GM13976 (cell line): Measurements from ENCODE around the gene BRMS1.
"Not testable (repeated sequence)": the region's sequence is repeated elsewhere in the genome, so short reads cannot be mapped to it uniquely, and the experiment has no call there.

Source experiments
- DNase-seq: peaks from one replicate; pipeline ENCODE4 v3.0.0; 2012; ENCODE audit warnings: low spot score
- in situ Hi-C: fragments of 300-500 bp; cut with MboI; formaldehyde crosslinking; loops from one replicate; pipeline ENCODE4 v1.12.0; 2022; ENCODE audit warnings: low sequenced_read_pairs, mixed read lengths, inconsistent platforms; ENCODE audit not compliant: unreplicated experiment
- TF ChIP-seq, protein P1 (sequence below): IDR thresholded peaks from 2 replicates; pipeline ENCODE4 v1.5.1; 2012; ENCODE audit warnings: borderline replicate concordance, mild to moderate bottlenecking; ENCODE audit not compliant: insufficient read depth; ENCODE audit errors: extremely low read depth, missing control alignments, control extremely low read depth

Gene BRMS1

DNA sequence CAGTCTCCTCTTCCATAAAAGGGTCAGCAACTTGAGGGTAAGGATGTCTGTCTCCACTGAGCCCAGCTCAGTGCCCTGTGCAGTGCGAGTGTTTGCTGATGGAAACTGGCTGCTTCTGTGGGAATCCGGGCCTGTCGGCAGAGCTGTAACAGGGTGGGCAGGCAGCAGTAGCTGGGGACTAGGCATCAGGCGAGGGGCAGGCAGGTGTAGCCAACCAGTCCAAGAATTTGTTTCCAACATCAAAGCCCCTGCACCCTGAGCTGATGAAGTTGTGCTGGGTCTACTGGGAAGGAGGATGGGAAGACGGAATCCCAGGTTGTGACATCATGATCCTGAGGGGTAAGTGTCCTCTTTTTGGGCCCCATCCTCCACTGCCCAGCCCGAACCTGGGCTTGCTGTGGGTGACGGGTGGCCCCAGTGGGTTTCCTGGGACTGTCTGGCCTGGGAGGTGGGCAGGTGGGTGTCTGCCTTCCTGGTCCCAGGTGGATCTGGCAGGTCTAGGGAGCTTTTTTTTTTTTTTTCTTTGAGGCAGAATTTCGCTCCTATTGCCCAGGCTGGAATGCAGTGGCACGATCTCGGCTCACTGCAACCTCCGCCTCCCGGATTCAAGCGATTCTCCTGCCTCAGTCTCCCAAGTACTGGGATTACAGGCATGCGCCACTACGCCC lies 15.6 kb upstream of the BRMS1 start:
- TF ChIP-seq, protein P1, sequence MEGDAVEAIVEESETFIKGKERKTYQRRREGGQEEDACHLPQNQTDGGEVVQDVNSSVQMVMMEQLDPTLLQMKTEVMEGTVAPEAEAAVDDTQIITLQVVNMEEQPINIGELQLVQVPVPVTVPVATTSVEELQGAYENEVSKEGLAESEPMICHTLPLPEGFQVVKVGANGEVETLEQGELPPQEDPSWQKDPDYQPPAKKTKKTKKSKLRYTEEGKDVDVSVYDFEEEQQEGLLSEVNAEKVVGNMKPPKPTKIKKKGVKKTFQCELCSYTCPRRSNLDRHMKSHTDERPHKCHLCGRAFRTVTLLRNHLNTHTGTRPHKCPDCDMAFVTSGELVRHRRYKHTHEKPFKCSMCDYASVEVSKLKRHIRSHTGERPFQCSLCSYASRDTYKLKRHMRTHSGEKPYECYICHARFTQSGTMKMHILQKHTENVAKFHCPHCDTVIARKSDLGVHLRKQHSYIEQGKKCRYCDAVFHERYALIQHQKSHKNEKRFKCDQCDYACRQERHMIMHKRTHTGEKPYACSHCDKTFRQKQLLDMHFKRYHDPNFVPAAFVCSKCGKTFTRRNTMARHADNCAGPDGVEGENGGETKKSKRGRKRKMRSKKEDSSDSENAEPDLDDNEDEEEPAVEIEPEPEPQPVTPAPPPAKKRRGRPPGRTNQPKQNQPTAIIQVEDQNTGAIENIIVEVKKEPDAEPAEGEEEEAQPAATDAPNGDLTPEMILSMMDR, result no peak
- DNase-seq, result no peak
- in situ Hi-C loops, result no loop called here

DNA sequence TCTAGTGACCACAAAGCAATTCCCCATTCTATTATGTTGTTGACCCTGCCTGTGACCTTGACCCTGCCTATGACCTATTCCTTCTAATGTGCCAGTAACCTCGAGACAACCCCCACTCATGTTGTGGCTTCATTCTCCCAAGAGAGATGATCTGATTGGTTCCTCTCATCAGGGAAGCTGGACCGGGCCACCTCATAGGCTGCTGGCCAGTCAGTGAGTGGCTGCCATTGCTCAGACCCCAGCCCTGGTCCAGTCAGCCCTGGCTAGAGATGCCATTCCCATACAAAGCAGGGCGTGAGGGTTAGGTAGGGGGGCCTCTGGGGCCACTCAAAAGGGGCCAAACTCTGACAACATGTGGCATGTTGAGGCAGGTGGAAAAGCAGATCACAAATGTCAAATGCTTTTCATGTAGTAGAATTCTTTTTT lies 14.8 kb upstream of the BRMS1 start:
- DNase-seq, result no peak
- TF ChIP-seq, protein P1, result no peak
- in situ Hi-C loops, result no loop called here

DNA sequence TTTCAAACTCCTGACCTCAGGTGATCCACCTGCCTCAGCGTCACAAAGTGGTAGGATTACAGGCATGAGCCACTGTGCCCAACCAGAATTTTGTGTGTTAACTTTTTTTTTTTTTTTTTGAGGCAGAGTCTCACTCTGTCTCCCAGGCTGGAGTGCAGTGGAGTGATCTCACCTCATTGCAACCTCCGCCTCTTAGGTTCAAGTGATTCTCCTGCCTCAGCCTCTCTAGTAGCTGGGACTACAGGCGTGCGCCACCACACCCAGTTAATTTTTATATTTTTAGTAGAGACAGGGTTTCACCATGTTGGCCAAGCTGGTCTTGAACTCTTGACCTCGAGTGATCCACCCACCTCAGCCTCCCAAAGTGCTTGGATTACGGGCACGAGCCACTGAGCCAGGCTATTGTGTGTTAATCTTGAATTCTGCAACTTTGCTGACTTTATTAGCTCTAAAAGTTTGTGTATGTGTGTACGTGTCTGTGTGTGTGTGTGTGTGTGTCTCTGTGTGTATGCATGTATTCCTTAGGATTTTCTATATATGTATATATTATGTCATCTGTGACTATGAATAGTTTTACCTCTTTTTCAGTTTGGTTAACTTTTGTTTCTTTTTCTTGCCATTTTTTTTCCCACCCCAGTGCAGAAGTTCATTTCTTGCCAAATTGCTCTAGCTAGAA lies 5.8 kb upstream of the BRMS1 start:
- DNase-seq, in situ Hi-C loops: not testable (repeated sequence)

DNA sequence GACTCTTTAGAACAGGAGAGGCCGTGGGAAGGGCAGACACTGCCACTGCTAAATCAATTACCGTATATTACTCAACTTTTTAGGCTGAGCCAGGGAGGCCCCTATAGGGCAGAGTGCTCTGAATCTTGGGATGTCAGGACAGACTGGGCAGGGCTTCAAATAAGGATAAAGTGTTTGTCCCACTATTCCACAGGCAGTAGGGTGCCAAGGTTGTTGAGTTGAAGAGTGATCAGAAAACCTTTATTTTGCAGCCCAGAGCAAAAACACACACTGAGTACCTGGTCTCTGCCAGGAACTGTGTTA lies 4.1 kb upstream of the BRMS1 start:
- no peak for DNase-seq
- TF ChIP-seq, protein P1, result no peak
- in situ Hi-C loops, result no loop called here

DNA sequence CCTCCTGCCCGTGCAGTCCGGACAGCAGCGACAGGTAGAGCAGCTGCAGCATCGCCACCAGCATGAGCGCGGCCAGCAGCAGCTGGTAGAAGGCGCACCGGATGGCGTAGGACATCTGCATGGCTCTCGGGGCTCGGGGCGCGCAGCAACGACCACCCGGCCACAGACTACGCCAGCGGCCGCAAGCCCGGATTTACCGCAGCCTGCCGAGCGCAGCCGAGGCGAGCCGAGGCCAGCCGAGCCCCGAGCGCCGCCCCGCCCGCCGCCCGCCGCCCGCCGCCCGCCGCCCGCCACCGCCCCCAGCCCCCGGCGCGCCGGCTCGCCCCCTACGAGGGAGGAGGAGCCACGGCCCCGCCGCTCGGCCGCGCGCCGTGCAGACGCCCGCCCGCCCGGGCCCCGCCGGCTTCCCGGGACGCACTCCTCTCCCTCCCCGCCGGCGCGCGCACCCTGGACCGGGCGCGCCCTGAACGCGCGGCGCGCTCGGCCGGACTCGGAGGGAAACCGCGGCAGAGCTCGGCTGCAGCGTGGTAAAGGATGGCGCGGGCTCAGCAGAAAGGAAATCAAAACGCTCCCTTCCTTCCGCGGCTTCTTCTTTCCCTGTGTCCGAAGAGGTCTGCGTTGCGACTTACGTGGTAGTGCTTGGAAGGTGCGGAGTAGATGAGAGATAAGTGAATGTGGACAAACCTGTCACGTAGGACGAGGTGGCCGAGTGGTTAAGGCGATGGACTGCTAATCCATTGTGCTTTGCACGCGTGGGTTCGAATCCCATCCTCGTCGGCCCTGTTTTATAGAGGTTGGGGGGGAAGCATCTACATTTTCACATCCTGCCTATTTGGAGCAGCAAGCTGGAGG lies 2.7 kb upstream of the BRMS1 start, which contains the start of gene B4GAT1:
Gene B4GAT1 (minus strand): TSS at position 205 of the 852 bp plus-strand sequence. CDS start 84 bp downstream, at position 121.
- TF ChIP-seq, protein P1, result no peak
- in situ Hi-C loops, result no loop called here
- peak; percentile 86 for DNase-seq

DNA sequence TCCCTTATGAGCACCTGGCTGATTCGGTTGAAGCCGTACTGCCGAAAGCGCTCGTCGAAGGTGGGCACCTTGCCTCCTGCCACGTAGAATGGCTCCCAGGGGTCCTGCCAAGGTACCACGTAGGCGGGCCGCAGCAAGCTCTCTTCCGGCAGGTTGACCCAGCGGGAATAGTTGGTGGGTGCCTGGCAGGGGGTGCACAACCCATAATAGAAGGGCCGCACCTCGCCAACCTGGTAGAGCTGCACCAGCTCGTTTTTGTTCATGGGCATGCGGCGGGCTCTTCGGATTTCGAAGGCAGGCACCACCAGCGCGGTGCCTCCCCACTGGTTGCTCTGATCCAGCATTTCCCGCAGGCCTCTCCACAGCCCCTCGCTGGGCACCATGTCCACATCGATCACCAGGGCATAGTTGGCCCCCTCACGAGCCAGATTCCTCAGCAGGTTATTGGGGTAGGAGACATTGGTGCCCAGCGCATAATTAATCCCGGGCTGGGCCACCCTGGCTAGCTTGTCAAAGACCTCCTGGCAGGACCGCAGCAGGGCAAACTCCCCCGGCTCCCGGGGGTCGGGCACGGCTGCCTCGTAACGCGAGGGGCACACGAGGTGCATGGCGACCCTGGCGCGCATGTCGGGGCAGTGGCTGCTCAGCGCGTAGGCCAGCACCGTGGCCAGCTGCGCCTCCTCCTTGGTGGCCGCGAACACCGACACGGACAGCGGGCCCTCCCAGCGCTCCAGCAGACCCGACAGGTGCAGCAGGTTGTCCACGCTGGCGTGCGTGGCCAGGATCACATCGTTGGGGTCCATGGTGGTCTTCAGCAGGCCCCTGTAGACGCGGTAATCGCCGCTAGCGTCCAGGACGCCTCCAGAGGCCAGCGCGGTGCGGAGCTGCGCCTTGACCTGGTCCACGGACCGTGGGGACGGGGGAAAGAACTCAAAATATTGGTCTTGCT lies 1.8 kb upstream of the BRMS1 start:
- TF ChIP-seq, protein P1, result no peak
- in situ Hi-C loops, result no loop called here

More for the DNA sequence above, 1.8 kb upstream of the BRMS1 start:
- no peak for DNase-seq
